Activated T-cell treated with anti-CD3 and anti-CD28 coated beads, Interleukin-2, amount 50 U/mL, for 72 hours (primary cell): ENCODE results near the gene PRH1. TPM values are rescaled to one million over a fixed set of nuclear protein-coding genes. Genes with fewer than 3 reads are reported as not detected.

Source experiments
- ATAC-seq, 2 donors: fragments of 150-1000 bp; cut with Tn5 transposase; replicated peaks in 1 of 2; 2 replicates each; pipeline ENCODE4 v1.10.0; 2021; ENCODE audit warnings: moderate library complexity in 2 of 2, mild to moderate bottlenecking in 1 of 2
- DNase-seq, 2 donors: peaks; one replicate each; pipeline ENCODE4 v3.0.0; 2021 to 2022; ENCODE audit warnings: mixed read lengths in 1 of 2
- H3K27ac Mint-ChIP-seq: one replicate; pipeline ENCODE4 v1.8.0; 2022; ENCODE audit warnings: mild to moderate bottlenecking, moderate library complexity, mixed read lengths
- H3K27me3 Mint-ChIP-seq: one replicate; pipeline ENCODE4 v1.8.0; 2022; ENCODE audit warnings: low read depth, mixed read lengths
- H3K36me3 Mint-ChIP-seq, 2 donors: one replicate each; pipeline ENCODE4 v1.8.0; 2022; ENCODE audit warnings: mixed read lengths in 2 of 2, mild to moderate bottlenecking in 1 of 2; ENCODE audit not compliant: insufficient read depth in 2 of 2
- H3K4me1 Mint-ChIP-seq: one replicate; pipeline ENCODE4 v1.8.0; 2022; ENCODE audit warnings: low read depth, mixed read lengths
- H3K4me3 Mint-ChIP-seq, 2 donors: one replicate each; pipeline ENCODE4 v1.8.0; 2022; ENCODE audit warnings: mild to moderate bottlenecking in 2 of 2, mixed read lengths in 2 of 2, moderate library complexity in 2 of 2
- H3K9me3 Mint-ChIP-seq, 2 donors: one replicate each; pipeline ENCODE4 v1.8.0; 2022; ENCODE audit warnings: mixed read lengths in 2 of 2
- total RNA-seq, 2 donors: library from RNA; stranded (reverse); gene quantifications; one replicate each; pipeline ENCODE4 v1.2.3, GENCODE V29; 2022

PRH1 gene
- 10 to 100 TPM; 13.0 to 17.6 TPM for total RNA-seq

GRCh38 chr12:10884086-10884725, at the start of gene PRH1:
TSS of gene PRH1 (minus strand) at chr12:10884255. CDS start at chr12:10884217, 38 bp downstream.
- H3K9me3 Mint-ChIP-seq = no peaks in the 10 kb centered on the region
- no peak within 1 kb of the TSS for H3K4me3 Mint-ChIP-seq
- H3K27ac Mint-ChIP-seq = no peak within 1 kb of the TSS
- DNase-seq (no peak), ATAC-seq (no peak)
- H3K27me3 Mint-ChIP-seq = no peaks in the 10 kb centered on the region
- no peaks in the 10 kb centered on the region for H3K4me1 Mint-ChIP-seq
- peaks cover 0 to 2% of the 10 kb centered on the region in 2 donors for H3K36me3 Mint-ChIP-seq

- Mint-ChIP-seq H3K36me3 (no peaks in the 10 kb centered on the region), H3K27ac (no peak within 1 kb of the TSS), H3K27me3 (no peaks in the 10 kb centered on the region), H3K9me3 (peaks cover 0 to 1% of the 10 kb centered on the region in 2 donors), H3K4me1 (no peaks in the 10 kb centered on the region), H3K4me3 (no peak within 1 kb of the TSS)
- ATAC-seq (no peak), DNase-seq (no peak)
Observed at GRCh38 chr12:10928746-10929286, 44.8 kb upstream of the PRH1 start, which contains the start of gene PRH2. TSS of gene PRH2 (plus strand) at chr12:10929236. CDS start at chr12:10929274, 38 bp downstream.

- Mint-ChIP-seq H3K4me3 (no peak overlapping the region), H3K9me3 (peaks cover 0 to 1% of the 10 kb centered on the region in 2 donors), H3K36me3 (no peaks in the 10 kb centered on the region), H3K27ac (peak overlapping the region; percentile 37), H3K27me3 (no peaks in the 10 kb centered on the region), H3K4me1 (no peaks in the 10 kb centered on the region)
- ATAC-seq (no peak), DNase-seq (no peak)
Observed at GRCh38 chr12:10926269-10926668, 42.2 kb upstream of the PRH1 start.

- Mint-ChIP-seq H3K27ac (no peak overlapping the region), H3K4me3 (no peak overlapping the region), H3K27me3 (no peaks in the 10 kb centered on the region), H3K9me3 (no peaks in the 10 kb centered on the region), H3K4me1 (no peaks in the 10 kb centered on the region), H3K36me3 (no peaks in the 10 kb centered on the region)
- no peak for ATAC-seq
- DNase-seq = no peak
Observed at GRCh38 chr12:10919809-10920208, 35.8 kb upstream of the PRH1 start.

- no peak for ATAC-seq
- H3K4me3 Mint-ChIP-seq = no peak overlapping the region
- peaks cover 0 to 5% of the 10 kb centered on the region in 2 donors for H3K36me3 Mint-ChIP-seq
- no peak overlapping the region for H3K27ac Mint-ChIP-seq
- no peaks in the 10 kb centered on the region for H3K27me3 Mint-ChIP-seq
- DNase-seq = no peak
- no peaks in the 10 kb centered on the region for H3K4me1 Mint-ChIP-seq
- no peaks in the 10 kb centered on the region for H3K9me3 Mint-ChIP-seq
Observed at GRCh38 chr12:10910380-10910779, 26.3 kb upstream of the PRH1 start.

GRCh38 chr12:10909462-10909861, 25.4 kb upstream of the PRH1 start, which contains the start of gene TAS2R13:
TSS of gene TAS2R13 (minus strand) at chr12:10909562. CDS start at chr12:10909298, 264 bp downstream.
- no peak for ATAC-seq
- Mint-ChIP-seq H3K9me3 (peaks cover 3% of the 10 kb centered on the region in 2 donors), H3K4me1 (no peaks in the 10 kb centered on the region), H3K36me3 (peaks cover 3 to 9% of the 10 kb centered on the region in 2 donors), H3K4me3 (no peak within 1 kb of the TSS), H3K27ac (no peak within 1 kb of the TSS), H3K27me3 (no peaks in the 10 kb centered on the region)
- DNase-seq = no peak

- Mint-ChIP-seq H3K36me3 (peaks cover 13 to 23% of the 10 kb centered on the region in 2 donors), H3K4me3 (no peak overlapping the region), H3K27me3 (no peaks in the 10 kb centered on the region), H3K4me1 (no peaks in the 10 kb centered on the region), H3K27ac (no peak overlapping the region), H3K9me3 (peaks cover 7 to 12% of the 10 kb centered on the region in 2 donors)
- ATAC-seq (no peak), DNase-seq (no peak)
Observed at GRCh38 chr12:10904686-10905085, 20.6 kb upstream of the PRH1 start.

GRCh38 chr12:10901427-10901826, 17.4 kb upstream of the PRH1 start:
- peaks cover 7 to 14% of the 10 kb centered on the region in 2 donors for H3K9me3 Mint-ChIP-seq
- DNase-seq = no peak
- peaks cover 13 to 21% of the 10 kb centered on the region in 2 donors for H3K36me3 Mint-ChIP-seq
- ATAC-seq = no peak
- H3K4me1 Mint-ChIP-seq = no peaks in the 10 kb centered on the region
- H3K27ac Mint-ChIP-seq = no peak overlapping the region
- no peaks in the 10 kb centered on the region for H3K27me3 Mint-ChIP-seq
- no peak overlapping the region for H3K4me3 Mint-ChIP-seq

- peaks cover 7 to 14% of the 10 kb centered on the region in 2 donors for H3K9me3 Mint-ChIP-seq
- no peak for ATAC-seq
- no peaks in the 10 kb centered on the region for H3K27me3 Mint-ChIP-seq
Observed at GRCh38 chr12:10900972-10901371, 16.9 kb upstream of the PRH1 start.

GRCh38 chr12:10900530-10900929, 16.5 kb upstream of the PRH1 start:
- DNase-seq (no peak), ATAC-seq (no peak)
- Mint-ChIP-seq H3K27me3 (no peaks in the 10 kb centered on the region), H3K27ac (no peak overlapping the region), H3K4me1 (no peaks in the 10 kb centered on the region), H3K9me3 (peaks cover 7 to 14% of the 10 kb centered on the region in 2 donors), H3K4me3 (no peak overlapping the region), H3K36me3 (peaks cover 13 to 18% of the 10 kb centered on the region in 2 donors)

More at GRCh38 chr12:10900972-10901371, 16.9 kb upstream of the PRH1 start:
- H3K4me3 Mint-ChIP-seq = no peak overlapping the region
- peaks cover 13 to 21% of the 10 kb centered on the region in 2 donors for H3K36me3 Mint-ChIP-seq
- no peaks in the 10 kb centered on the region for H3K4me1 Mint-ChIP-seq
- DNase-seq = no peak
- no peak overlapping the region for H3K27ac Mint-ChIP-seq

GRCh38 chr12:10896854-10897253, 12.8 kb upstream of the PRH1 start:
- peaks cover 1 to 2% of the 10 kb centered on the region in 2 donors for H3K9me3 Mint-ChIP-seq
- no peak for ATAC-seq
- H3K27me3 Mint-ChIP-seq = no peaks in the 10 kb centered on the region
- no peak for DNase-seq
- H3K4me3 Mint-ChIP-seq = no peak overlapping the region
- H3K36me3 Mint-ChIP-seq = peaks cover 0 to 3% of the 10 kb centered on the region in 2 donors
- no peaks in the 10 kb centered on the region for H3K4me1 Mint-ChIP-seq
- H3K27ac Mint-ChIP-seq = no peak overlapping the region

- no peaks in the 10 kb centered on the region for H3K4me1 Mint-ChIP-seq
- H3K36me3 Mint-ChIP-seq = no peaks in the 10 kb centered on the region
- H3K9me3 Mint-ChIP-seq = no peaks in the 10 kb centered on the region
- H3K27ac Mint-ChIP-seq = no peak overlapping the region
- no peak overlapping the region for H3K4me3 Mint-ChIP-seq
- DNase-seq = no peak
- H3K27me3 Mint-ChIP-seq = no peaks in the 10 kb centered on the region
- no peak for ATAC-seq
Observed at GRCh38 chr12:10891937-10892336, 7.9 kb upstream of the PRH1 start.

GRCh38 chr12:10889226-10889625, 5.2 kb upstream of the PRH1 start:
- Mint-ChIP-seq H3K36me3 (no peaks in the 10 kb centered on the region), H3K4me3 (no peak overlapping the region), H3K9me3 (no peaks in the 10 kb centered on the region), H3K27me3 (no peaks in the 10 kb centered on the region), H3K27ac (no peak overlapping the region), H3K4me1 (no peaks in the 10 kb centered on the region)
- ATAC-seq (no peak), DNase-seq (no peak)
